GM19023 (cell line): ENCODE results near the gene GUCA1C.

Experiments
- ATAC-seq: cut with Tn5 transposase; IDR thresholded peaks from one replicate; pipeline ENCODE4 v1.9.1; 2021; ENCODE audit warnings: mild to moderate bottlenecking, moderate library complexity; ENCODE audit not compliant: unreplicated experiment

Gene GUCA1C

GRCh38 chr3:108953700-108954099 is at the start of gene GUCA1C:
TSS of gene GUCA1C (minus strand) at chr3:108953879. CDS start at chr3:108953762, 117 bp downstream.
- ATAC-seq = no peak

- ATAC-seq = no peak
Measured at GRCh38 chr3:108998436-108998835, 44.8 kb upstream of the GUCA1C start.

- ATAC-seq = no peak
Measured at GRCh38 chr3:108985844-108986243, 32.2 kb upstream of the GUCA1C start.

- no peak for ATAC-seq
Measured at GRCh38 chr3:108983051-108983450, 29.4 kb upstream of the GUCA1C start.

- ATAC-seq = no peak
Measured at GRCh38 chr3:108976058-108976457, 22.4 kb upstream of the GUCA1C start.

GRCh38 chr3:108973019-108973418 is 19.3 kb upstream of the GUCA1C start:
- no peak for ATAC-seq

GRCh38 chr3:108972482-108972881 is 18.8 kb upstream of the GUCA1C start:
- ATAC-seq = no peak

- no peak for ATAC-seq
Measured at GRCh38 chr3:108970561-108970960, 16.9 kb upstream of the GUCA1C start.

GRCh38 chr3:108966773-108967172 is 13.1 kb upstream of the GUCA1C start:
- ATAC-seq = no peak

GRCh38 chr3:108959017-108959416 is 5.3 kb upstream of the GUCA1C start:
- ATAC-seq = no peak

- ATAC-seq = no peak
Measured at GRCh38 chr3:108953210-108953609, 469 bp downstream of the GUCA1C start.

GRCh38 chr3:108951820-108952501 is 1.7 kb downstream of the GUCA1C start:
- ATAC-seq = no peak

GRCh38 chr3:108947855-108948254 is 5.8 kb downstream of the GUCA1C start:
- ATAC-seq = no peak

- no peak for ATAC-seq
Measured at GRCh38 chr3:108946292-108947285, 7.1 kb downstream of the GUCA1C start.

GRCh38 chr3:108940568-108941263 is 13.0 kb downstream of the GUCA1C start:
- no peak for ATAC-seq

GRCh38 chr3:108940166-108940565 is 13.5 kb downstream of the GUCA1C start:
- no peak for ATAC-seq

- no peak for ATAC-seq
Measured at GRCh38 chr3:108936924-108937689, 16.6 kb downstream of the GUCA1C start.

GRCh38 chr3:108931035-108931434 is 22.6 kb downstream of the GUCA1C start:
- ATAC-seq = no peak

- ATAC-seq = no peak
Measured at GRCh38 chr3:108918866-108919265, 34.8 kb downstream of the GUCA1C start.

- peak; percentile 93 for ATAC-seq
Measured at GRCh38 chr3:108914774-108915641, 38.7 kb downstream of the GUCA1C start.
